Urinary bladder (tissue), 4 donors: ENCODE data around the gene IFNGR2. TPM values are rescaled to one million over a fixed set of nuclear protein-coding genes. Genes with fewer than 3 reads are reported as not detected.
"Not testable (repeated sequence)": the region's sequence is repeated elsewhere in the genome, so short reads cannot be mapped to it uniquely, and the experiment has no call there.

Source experiments
- DNase-seq: peaks from one replicate; pipeline ENCODE4 v3.0.0-alpha.2; 2015; ENCODE audit errors: extremely low spot score
- H3K27ac ChIP-seq: one replicate; pipeline ENCODE4 v1.5.1; 2013; ENCODE audit warnings: low read depth, mild to moderate bottlenecking, moderate library complexity
- H3K36me3 ChIP-seq: one replicate; pipeline ENCODE4 v1.6.1; 2013; ENCODE audit warnings: mild to moderate bottlenecking, moderate library complexity; ENCODE audit not compliant: insufficient read depth
- H3K4me1 ChIP-seq: one replicate; pipeline ENCODE4 v1.6.1; 2013; ENCODE audit warnings: mild to moderate bottlenecking, moderate library complexity; ENCODE audit not compliant: insufficient read depth
- H3K4me3 ChIP-seq: one replicate; pipeline ENCODE4 v1.5.1; 2013; ENCODE audit warnings: low read depth, low read length
- WGBS: extraction: QIAGEN DNeasy Blood & Tissue Kit; methylation state at CpG from one replicate; pipeline ENCODE4 v1.1.7; 2013; 5-methylcytosine and 5-hydroxymethylcytosine counted together
- polyA plus RNA-seq: library from polyadenylated mRNA; stranded (reverse); fragments of 200-250 nt; gene quantifications from one replicate; pipeline ENCODE4 v1.2.3, GENCODE V29; 2013
- total RNA-seq: library from RNA; depleted of rRNA; stranded (reverse); fragments of >200 nt; gene quantifications from one replicate; pipeline ENCODE4 v1.2.3, GENCODE V29; 2014
- donor health status: healthy with polysubstance abuse.
- donor health status: healthy.

Gene IFNGR2
- total and polyA plus RNA-seq, 2 donors = 64.8 to 71.9 TPM

- DNase-seq = no peak
- H3K27ac ChIP-seq = no peak overlapping the region
- peaks cover under 1% of the 10 kb centered on the region for H3K36me3 ChIP-seq
- no peaks in the 10 kb centered on the region for H3K4me1 ChIP-seq
- 67% methylated on average over 4 of the region's 4 CpGs for WGBS
- no peak overlapping the region for H3K4me3 ChIP-seq
Measured at GRCh38 chr21:33449616-33450015, 46.4 kb downstream of the IFNGR2 start.

GRCh38 chr21:33451634-33452071, 48.4 kb downstream of the IFNGR2 start:
- Histone ChIP-seq H3K4me1 (no peaks in the 10 kb centered on the region), H3K27ac (no peak overlapping the region), H3K36me3 (peaks cover 2% of the 10 kb centered on the region), H3K4me3 (no peak overlapping the region)
- no peak for DNase-seq
- 76% methylated on average over 1 of the region's 1 CpG for WGBS

GRCh38 chr21:33452362-33452761, 49.1 kb downstream of the IFNGR2 start:
- Histone ChIP-seq H3K27ac (no peak overlapping the region), H3K36me3 (peaks cover 2% of the 10 kb centered on the region), H3K4me1 (no peaks in the 10 kb centered on the region), H3K4me3 (no peak overlapping the region)
- WGBS = 90% methylated on average over 3 of the region's 3 CpGs
- DNase-seq = no peak

GRCh38 chr21:33455686-33456446, 52.7 kb downstream of the IFNGR2 start:
- Histone ChIP-seq H3K27ac (no peak overlapping the region), H3K36me3 (peaks cover 4% of the 10 kb centered on the region), H3K4me3 (no peak overlapping the region), H3K4me1 (no peaks in the 10 kb centered on the region)
- 79% methylated on average over 6 of the region's 6 CpGs for WGBS
- no peak for DNase-seq

- Histone ChIP-seq H3K4me1 (no peaks in the 10 kb centered on the region), H3K36me3 (peaks cover 4% of the 10 kb centered on the region), H3K27ac (no peak overlapping the region), H3K4me3 (no peak overlapping the region)
- no peak for DNase-seq
- WGBS = 96% methylated on average over 3 of the region's 3 CpGs
Measured at GRCh38 chr21:33458861-33459260, 55.6 kb downstream of the IFNGR2 start.

- H3K27ac ChIP-seq = no peak overlapping the region
- peaks cover 2% of the 10 kb centered on the region for H3K36me3 ChIP-seq
- no peak for DNase-seq
- no peak overlapping the region for H3K4me3 ChIP-seq
- H3K4me1 ChIP-seq = no peaks in the 10 kb centered on the region
- 92% methylated on average over 5 of the region's 5 CpGs for WGBS
Measured at GRCh38 chr21:33461538-33462250, 58.5 kb downstream of the IFNGR2 start.

- H3K36me3 ChIP-seq, DNase-seq, H3K27ac ChIP-seq, H3K4me1 ChIP-seq, H3K4me3 ChIP-seq: not testable (repeated sequence)
- 97% methylated on average over 4 of the region's 4 CpGs for WGBS
Measured at GRCh38 chr21:33469183-33469582, 66.0 kb downstream of the IFNGR2 start.

GRCh38 chr21:33470701-33471100, 67.5 kb downstream of the IFNGR2 start:
- H3K27ac ChIP-seq = no peak overlapping the region
- DNase-seq = no peak
- no peaks in the 10 kb centered on the region for H3K36me3 ChIP-seq
- no peak overlapping the region for H3K4me3 ChIP-seq
- 98% methylated on average over 2 of the region's 2 CpGs for WGBS
- H3K4me1 ChIP-seq = no peaks in the 10 kb centered on the region

- DNase-seq = no peak
- WGBS = 95% methylated on average over 3 of the region's 3 CpGs
- Histone ChIP-seq H3K4me3 (no peak overlapping the region), H3K4me1 (no peaks in the 10 kb centered on the region), H3K36me3 (no peaks in the 10 kb centered on the region), H3K27ac (no peak overlapping the region)
Measured at GRCh38 chr21:33473344-33473743, 70.1 kb downstream of the IFNGR2 start.

- Histone ChIP-seq H3K27ac (no peak overlapping the region), H3K36me3 (no peaks in the 10 kb centered on the region), H3K4me3 (no peak overlapping the region), H3K4me1 (no peaks in the 10 kb centered on the region)
- WGBS = 92% methylated on average over 7 of the region's 7 CpGs
- DNase-seq = no peak
Measured at GRCh38 chr21:33477066-33477465, 73.9 kb downstream of the IFNGR2 start.

- WGBS = 59% methylated on average over 9 of the region's 9 CpGs
- no peak for DNase-seq
Measured at GRCh38 chr21:33478182-33478581, 75.0 kb downstream of the IFNGR2 start.

GRCh38 chr21:33478935-33479678, 75.9 kb downstream of the IFNGR2 start:
- WGBS = under 1% methylated on average over 68 of the region's 68 CpGs
- Histone ChIP-seq H3K36me3 (no peaks in the 10 kb centered on the region), H3K4me1 (no peaks in the 10 kb centered on the region), H3K27ac (peak overlapping the region; percentile 88), H3K4me3 (peak overlapping the region; percentile 78)
- DNase-seq = peak; percentile 13

More at GRCh38 chr21:33478182-33478581, 75.0 kb downstream of the IFNGR2 start:
- Histone ChIP-seq H3K4me1 (no peaks in the 10 kb centered on the region), H3K36me3 (no peaks in the 10 kb centered on the region), H3K27ac (no peak overlapping the region), H3K4me3 (peak overlapping the region; percentile 78)

GRCh38 chr21:33479679-33480480, 76.7 kb downstream of the IFNGR2 start, which contains the start of gene TMEM50B:
TSS of gene TMEM50B (minus strand) at chr21:33479974. CDS start at chr21:33468885, 11,089 bp downstream.
- Histone ChIP-seq H3K36me3 (no peaks in the 10 kb centered on the region), H3K27ac (peak within 1 kb of the TSS; percentile 88), H3K4me1 (no peaks in the 10 kb centered on the region), H3K4me3 (peak within 1 kb of the TSS; percentile 78)
- peak; percentile 78 for DNase-seq
- WGBS = under 1% methylated on average over 93 of the region's 93 CpGs
